Measurements from ENCODE around the gene BRICD5. TPM values are rescaled to one million over a fixed set of nuclear protein-coding genes. Genes with fewer than 3 reads are reported as not detected.
"Not testable (repeated sequence)": the region's sequence is repeated elsewhere in the genome, so short reads cannot be mapped to it uniquely, and the experiment has no call there.

Gene BRICD5
- total RNA-seq, 4 donors from 2014 or later = 1.2 to 6.8 (median 5.7) TPM

DNA sequence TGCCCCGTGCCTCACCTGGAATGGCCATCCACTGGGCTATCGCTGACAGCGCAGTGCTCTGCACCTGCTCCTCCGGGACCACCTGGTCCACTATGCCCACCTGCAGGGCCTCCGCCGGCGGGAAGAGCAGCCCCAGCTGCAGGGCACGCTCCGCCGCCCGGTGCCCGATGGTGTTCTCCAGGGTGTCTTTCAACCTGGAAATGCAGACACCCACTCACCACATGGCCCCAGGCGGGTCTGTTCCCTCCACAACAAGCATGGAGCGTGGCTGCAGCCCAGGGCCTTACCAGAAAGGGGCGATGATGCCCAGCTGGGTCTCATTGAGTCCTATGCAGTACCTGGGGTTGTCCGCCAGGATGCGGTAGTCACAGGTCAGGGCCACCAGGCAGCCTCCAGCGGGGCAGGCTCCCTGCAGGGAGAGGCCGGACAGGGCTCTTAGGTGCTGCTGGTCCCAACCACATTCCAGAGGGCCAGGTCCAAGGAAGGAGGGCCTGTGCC lies 32.4 kb upstream of the BRICD5 start:
- Histone ChIP-seq H3K27ac (replicated peaks in 1 of 4) (no peak overlapping the region), H3K4me1 (peaks cover under 1 to 9% (median 5%) of the 10 kb centered on the region in 4 donors), H3K9me3 (no peaks in the 10 kb centered on the region), H3K4me3 (no peak overlapping the region), H3K36me3 (peaks cover 42 to 79% (median 76%) of the 10 kb centered on the region in 4 donors), H3K27me3 (peaks cover 0 to 1% (median 0%) of the 10 kb centered on the region in 4 donors)
- intact Hi-C loops (cut with DNase I) = no loop called here
- TF ChIP-seq POLR2A (IDR thresholded peaks at IDR 0.05; ENCODE audit: low read depth) (no peak), EP300 (IDR thresholded peaks at IDR 0.05) (no peak), POLR2AphosphoS5 (IDR thresholded peaks at IDR 0.05) (no peak)
- TF ChIP-seq, protein P1, sequence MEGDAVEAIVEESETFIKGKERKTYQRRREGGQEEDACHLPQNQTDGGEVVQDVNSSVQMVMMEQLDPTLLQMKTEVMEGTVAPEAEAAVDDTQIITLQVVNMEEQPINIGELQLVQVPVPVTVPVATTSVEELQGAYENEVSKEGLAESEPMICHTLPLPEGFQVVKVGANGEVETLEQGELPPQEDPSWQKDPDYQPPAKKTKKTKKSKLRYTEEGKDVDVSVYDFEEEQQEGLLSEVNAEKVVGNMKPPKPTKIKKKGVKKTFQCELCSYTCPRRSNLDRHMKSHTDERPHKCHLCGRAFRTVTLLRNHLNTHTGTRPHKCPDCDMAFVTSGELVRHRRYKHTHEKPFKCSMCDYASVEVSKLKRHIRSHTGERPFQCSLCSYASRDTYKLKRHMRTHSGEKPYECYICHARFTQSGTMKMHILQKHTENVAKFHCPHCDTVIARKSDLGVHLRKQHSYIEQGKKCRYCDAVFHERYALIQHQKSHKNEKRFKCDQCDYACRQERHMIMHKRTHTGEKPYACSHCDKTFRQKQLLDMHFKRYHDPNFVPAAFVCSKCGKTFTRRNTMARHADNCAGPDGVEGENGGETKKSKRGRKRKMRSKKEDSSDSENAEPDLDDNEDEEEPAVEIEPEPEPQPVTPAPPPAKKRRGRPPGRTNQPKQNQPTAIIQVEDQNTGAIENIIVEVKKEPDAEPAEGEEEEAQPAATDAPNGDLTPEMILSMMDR (IDR thresholded peaks at IDR 0.05) = no peak
- WGBS = 100% methylated on average over 5 of the region's 19 CpGs
- DNase-seq (ENCODE audit: extremely low spot score) = no peak

DNA sequence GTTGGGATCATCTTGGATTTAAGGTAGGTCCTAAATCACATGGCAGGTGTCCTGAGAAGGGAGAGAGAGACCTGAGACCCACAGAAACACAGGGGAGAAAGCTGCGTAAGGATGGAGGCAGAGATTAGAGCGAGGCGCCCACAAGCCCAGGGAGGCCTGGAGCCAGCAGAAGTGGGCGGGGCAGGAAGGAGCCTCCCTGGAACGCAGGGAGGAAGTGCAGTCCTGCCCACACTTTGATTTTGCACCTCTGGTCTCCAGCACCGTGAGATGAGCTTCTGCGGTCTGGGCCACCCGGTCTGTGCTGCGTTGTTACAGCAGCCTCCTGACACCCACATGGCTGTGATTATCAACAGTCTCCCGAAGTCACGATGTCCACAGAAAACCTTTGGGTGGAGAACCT lies 31.9 kb upstream of the BRICD5 start:
- H3K36me3 ChIP-seq = peaks cover 42 to 79% (median 76%) of the 10 kb centered on the region in 4 donors
- H3K27ac ChIP-seq (replicated peaks in 1 of 4) = no peak overlapping the region
- peaks cover 0 to 6% (median 1%) of the 10 kb centered on the region in 4 donors for H3K27me3 ChIP-seq
- TF ChIP-seq, protein P1 (IDR thresholded peaks at IDR 0.05) = no peak
- TF ChIP-seq EP300 (IDR thresholded peaks at IDR 0.05) = no peak
- TF ChIP-seq POLR2AphosphoS5 (IDR thresholded peaks at IDR 0.05) = no peak
- TF ChIP-seq POLR2A (IDR thresholded peaks at IDR 0.05; ENCODE audit: low read depth) = no peak
- 74% methylated on average over 6 of the region's 11 CpGs for WGBS
- no peak overlapping the region for H3K4me3 ChIP-seq
- no peaks in the 10 kb centered on the region for H3K9me3 ChIP-seq
- H3K4me1 ChIP-seq = peaks cover 5 to 14% (median 10%) of the 10 kb centered on the region in 4 donors
- no peak for DNase-seq (ENCODE audit: extremely low spot score)
- intact Hi-C loops (cut with DNase I) = no loop called here

DNA sequence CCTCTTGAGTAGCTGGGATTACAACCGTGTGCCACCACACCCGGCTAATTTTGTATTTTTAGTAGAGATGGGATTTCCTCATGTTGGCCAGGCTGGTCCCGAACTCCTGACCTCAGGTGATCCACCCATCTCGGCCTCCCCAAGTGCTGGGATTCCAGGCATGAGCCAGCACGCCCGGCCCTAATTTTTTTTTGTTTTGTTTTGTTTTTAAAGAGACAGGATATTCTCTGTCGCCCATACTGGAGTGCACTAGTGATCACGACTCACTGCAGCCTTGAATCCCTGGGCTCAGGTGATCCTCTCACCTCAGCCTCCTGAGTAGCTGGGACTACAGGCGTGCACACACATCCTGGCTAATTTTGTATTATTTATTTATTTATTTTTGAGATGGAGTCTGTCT lies 29.7 kb upstream of the BRICD5 start:
- H3K27ac ChIP-seq (replicated peaks in 1 of 4); H3K4me3 ChIP-seq; DNase-seq (ENCODE audit: extremely low spot score); H3K9me3 ChIP-seq; intact Hi-C loops (cut with DNase I): not testable (repeated sequence)
- Histone ChIP-seq H3K4me1 (peaks cover 21 to 34% (median 30%) of the 10 kb centered on the region in 4 donors), H3K27me3 (peaks cover 9 to 29% (median 14%) of the 10 kb centered on the region in 4 donors), H3K36me3 (peaks cover 37 to 68% (median 64%) of the 10 kb centered on the region in 4 donors)
- 76% methylated on average over 9 of the region's 9 CpGs for WGBS

DNA sequence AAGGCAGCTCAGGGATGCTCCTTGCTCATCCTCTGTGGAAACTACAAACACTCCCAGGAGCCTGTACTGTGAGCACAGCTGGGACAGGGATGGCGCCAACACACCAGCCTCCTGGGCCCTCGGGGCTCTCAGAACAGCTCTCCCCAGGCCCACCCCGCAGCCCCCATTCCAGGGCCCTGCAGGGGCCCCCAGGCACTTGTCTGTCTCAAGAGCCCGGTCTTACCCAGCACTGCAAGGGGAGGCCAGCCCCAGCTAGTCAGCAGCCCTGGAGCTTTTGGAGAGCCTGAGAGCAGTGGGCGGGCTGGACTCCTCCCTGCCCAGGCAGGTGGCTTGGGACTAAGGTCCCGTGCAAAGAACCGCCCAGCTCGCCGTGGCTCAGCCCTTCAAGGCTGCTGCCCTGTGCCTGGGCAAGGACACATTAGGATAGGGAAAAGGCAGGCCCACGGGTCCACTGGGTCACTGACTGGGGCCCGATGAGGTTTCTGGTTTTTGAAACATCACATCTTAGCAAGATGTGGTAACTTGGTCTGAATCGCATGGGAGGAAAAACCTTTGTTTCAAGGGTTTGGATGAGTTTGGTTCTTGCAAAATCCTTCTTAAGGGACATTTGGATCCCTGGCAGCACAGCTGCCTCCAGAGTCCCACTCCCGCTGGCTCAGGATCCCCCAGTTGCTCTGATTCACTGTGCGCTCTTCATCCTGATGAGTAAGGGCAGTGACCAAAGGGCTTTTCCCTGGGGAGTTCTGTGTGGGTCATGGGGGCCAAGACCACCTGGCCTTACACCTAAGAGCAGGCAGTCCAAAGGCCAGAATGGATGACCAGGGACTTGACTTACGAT lies 28.4 kb upstream of the BRICD5 start:
- Histone ChIP-seq H3K27ac (replicated peaks in 1 of 4) (peak overlapping the region in 1 of 4 donors; percentile 34), H3K36me3 (peaks cover 37 to 68% (median 64%) of the 10 kb centered on the region in 4 donors), H3K9me3 (no peaks in the 10 kb centered on the region), H3K4me1 (peaks cover 21 to 34% (median 30%) of the 10 kb centered on the region in 4 donors), H3K27me3 (peaks cover 9 to 42% (median 16%) of the 10 kb centered on the region in 4 donors), H3K4me3 (no peak overlapping the region)
- WGBS = 88% methylated on average over 8 of the region's 15 CpGs
- intact Hi-C loops (cut with DNase I) = no loop called here
- TF ChIP-seq, protein P1 (IDR thresholded peaks at IDR 0.05) = no peak
- TF ChIP-seq POLR2AphosphoS5 (IDR thresholded peaks at IDR 0.05) (no peak), EP300 (IDR thresholded peaks at IDR 0.05) (no peak)
- no peak for DNase-seq (ENCODE audit: extremely low spot score)

DNA sequence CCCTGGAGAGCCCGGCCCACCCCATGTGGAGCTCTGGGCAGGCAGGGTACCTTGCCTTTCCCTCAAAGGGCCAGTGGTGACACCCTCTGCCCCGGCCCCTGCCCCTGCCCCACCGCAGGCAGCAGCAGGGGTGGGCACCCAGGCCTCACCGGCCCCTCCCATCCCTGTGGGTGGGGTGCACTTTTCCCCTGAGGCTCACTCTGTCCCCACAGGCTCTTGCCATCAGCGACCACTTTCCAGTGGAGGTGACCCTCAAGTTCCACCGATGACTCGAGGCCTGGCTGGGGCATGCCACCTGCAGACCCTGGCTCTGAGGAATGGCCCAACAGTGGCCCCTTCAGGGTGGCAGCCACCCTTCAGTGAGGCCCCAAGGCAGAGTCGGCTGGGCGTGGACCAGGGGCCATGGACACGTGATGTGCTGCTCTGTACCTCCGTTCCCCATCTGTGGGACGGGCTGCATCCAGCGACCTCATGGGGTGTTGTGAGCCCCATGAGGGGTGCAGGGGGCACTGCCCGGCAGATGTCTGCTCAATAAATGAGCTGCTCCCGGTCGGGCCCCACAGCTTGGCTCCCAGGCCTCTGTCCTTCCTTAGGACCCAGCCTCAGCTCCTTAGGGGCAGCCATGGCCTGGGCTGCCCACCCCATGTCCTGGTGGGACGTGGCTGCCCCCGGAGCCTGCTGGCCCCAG lies 27.6 kb upstream of the BRICD5 start:
- DNase-seq (ENCODE audit: extremely low spot score) = no peak
- peaks cover 21 to 34% (median 30%) of the 10 kb centered on the region in 4 donors for H3K4me1 ChIP-seq
- no peak overlapping the region for H3K4me3 ChIP-seq
- TF ChIP-seq POLR2AphosphoS5 (IDR thresholded peaks at IDR 0.05) (no peak), POLR2A (IDR thresholded peaks at IDR 0.05; ENCODE audit: low read depth) (no peak), EP300 (IDR thresholded peaks at IDR 0.05) (no peak)
- TF ChIP-seq, protein P1 (IDR thresholded peaks at IDR 0.05) = no peak
- H3K36me3 ChIP-seq = peaks cover 40 to 68% (median 64%) of the 10 kb centered on the region in 4 donors
- 43% methylated on average over 9 of the region's 18 CpGs for WGBS
- no peaks in the 10 kb centered on the region for H3K9me3 ChIP-seq
- H3K27ac ChIP-seq (replicated peaks in 1 of 4) = no peak overlapping the region
- peaks cover 9 to 49% (median 17%) of the 10 kb centered on the region in 4 donors for H3K27me3 ChIP-seq
- intact Hi-C loops (cut with DNase I) = no loop called here
